HG02571 (cell line): ENCODE measurements around the gene LAMB2.

Experiments used
- ATAC-seq: cut with Tn5 transposase; IDR thresholded peaks from one replicate; pipeline ENCODE4 v1.9.1; 2021; ENCODE audit warnings: mild to moderate bottlenecking, moderate library complexity; ENCODE audit not compliant: unreplicated experiment

Gene LAMB2

DNA sequence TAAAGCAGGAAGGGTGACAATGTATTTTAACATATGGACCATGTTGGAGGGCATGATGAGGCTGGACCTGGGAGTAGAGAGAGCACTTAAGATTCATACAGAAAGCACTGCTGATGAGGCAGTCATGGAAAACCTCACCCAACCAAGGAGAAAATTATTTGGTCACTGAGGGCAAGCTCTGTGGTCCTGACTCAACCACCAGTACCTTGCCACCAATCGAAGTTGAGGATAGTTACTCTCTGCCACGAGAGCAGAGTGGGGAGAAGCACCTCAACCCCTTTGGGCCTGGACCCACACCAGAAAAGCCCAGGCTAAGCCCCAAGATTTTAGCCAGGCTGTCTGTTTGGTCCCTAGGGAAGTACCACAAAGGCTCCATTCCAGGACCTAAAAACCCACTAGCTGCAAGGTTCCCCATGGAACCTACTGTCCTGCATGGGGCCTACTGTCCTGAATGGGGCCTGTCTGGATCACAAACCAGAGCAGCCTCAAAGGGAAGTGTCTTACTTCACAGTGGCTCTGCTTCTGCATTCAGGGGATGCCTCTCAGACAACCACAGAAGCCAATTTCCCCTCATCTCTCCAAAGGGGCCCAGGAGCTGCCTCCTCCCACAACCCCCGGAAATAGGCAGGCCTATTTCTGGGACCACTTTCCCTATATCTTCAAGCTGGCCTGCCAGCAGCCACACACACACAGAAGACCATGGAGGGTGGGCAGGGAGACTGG lies 29.1 kb upstream of the LAMB2 start:
- ATAC-seq = no peak

DNA sequence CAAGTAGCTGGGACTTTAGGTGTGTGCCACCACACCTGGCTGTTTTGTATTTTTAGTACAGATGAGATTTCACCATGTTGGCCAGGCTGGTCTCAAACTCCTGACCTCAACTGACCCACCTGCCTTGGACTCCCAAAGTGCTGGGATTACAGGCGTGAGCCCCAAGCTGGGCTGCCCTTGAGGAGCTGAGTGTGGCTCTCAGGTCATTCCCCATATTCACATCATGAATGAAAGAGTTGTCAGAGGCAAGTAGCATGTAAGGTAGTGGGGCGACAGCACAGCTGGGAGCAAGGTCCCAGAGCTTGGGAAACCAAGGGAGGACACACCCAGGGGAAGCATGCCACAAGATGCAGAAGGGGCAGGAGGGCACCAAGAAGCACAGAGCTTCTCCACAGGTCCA lies 28.3 kb upstream of the LAMB2 start:
- ATAC-seq = no peak

DNA sequence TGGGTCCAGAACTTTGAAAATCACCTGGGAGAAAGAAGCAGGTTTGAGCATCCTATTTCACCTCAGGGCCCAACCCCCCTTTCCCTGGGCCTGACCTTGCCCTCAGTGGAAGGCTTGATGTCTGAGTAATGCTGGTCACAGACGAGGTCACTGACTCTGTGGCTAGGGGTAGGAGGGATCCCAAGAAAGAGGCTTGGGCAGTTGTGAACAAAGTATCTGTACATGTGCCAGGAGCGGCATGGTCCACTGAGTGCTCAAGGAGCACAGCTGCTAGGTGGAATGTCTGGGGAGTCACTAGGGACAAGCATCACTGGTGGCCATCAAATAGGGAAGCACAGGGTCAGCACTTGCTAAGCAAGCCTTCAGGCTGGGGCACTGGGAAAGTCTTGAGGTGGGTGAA lies 25.9 kb upstream of the LAMB2 start:
- no peak for ATAC-seq

DNA sequence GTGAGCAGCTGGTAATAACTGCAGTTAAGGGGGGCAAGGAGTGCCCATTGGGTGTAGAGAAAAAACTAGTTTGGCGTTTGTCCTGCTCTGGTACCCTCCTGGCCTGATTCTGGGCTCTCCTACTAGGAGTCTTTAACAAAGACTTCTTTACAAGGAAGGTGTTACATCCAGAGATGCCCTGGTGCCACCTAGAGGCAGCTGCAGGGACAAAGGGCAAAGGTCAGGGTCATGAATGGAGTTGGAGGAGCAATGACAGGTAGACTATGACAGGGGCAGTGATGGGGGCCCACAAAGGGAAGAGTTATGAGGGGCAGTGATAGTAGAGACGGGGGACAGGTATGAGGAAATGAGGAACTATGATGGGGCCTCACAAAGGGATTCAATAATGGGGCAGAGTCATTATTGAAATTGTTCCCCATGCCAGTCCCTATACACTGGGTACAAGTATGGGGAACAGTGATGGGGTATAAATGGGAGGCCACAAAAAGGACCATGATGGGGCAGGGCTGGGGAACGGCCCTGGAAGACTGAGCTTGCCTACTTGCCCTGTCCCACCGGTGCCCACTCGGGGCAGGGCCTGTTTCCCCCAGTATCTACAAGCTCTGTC lies 25.4 kb upstream of the LAMB2 start:
- ATAC-seq = no peak

DNA sequence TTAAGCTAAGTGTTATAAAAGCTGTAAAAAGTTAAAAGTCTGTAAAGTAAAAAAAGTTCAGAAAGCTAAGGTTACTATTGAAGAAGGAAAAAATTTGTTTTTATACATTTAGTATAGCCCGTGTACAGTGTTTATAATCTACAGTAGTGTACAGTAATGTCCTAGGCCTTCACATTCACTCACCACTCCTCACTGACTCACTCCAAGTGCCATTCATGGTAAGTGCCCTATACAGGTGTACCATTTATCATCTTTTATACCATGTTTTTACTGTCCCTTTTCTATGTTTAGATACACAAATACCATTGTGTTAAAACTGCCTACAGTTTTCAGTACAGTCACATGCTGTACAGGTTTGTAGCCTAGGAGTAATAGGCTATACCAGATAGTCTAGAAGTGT lies 24.4 kb upstream of the LAMB2 start:
- no peak for ATAC-seq

DNA sequence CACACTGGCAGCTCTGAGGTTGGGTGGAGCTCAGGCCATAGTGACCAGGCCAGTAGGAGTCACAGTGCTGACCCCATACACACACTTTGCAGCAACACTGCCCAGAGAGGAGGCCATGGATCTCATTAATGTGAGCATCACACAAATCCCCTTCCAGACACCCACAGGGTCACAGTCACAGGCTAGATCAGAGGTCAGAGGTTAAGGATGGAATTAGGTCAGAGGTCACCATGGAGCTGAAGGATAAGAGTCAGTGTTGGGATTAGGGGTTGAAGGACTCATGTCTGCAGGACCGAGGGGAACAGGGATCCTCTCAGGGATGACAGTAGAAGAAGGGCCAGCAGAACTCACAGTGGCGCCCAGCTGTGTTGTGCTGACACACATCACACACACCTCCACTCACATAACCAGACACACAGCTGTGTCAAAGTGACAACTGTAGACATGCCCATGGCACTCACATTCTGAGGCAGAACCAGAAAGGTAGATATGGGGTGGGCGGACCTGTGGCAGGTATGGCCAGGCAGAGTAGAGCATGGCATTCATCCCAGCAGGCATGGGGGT lies 20.6 kb upstream of the LAMB2 start:
- ATAC-seq = no peak

DNA sequence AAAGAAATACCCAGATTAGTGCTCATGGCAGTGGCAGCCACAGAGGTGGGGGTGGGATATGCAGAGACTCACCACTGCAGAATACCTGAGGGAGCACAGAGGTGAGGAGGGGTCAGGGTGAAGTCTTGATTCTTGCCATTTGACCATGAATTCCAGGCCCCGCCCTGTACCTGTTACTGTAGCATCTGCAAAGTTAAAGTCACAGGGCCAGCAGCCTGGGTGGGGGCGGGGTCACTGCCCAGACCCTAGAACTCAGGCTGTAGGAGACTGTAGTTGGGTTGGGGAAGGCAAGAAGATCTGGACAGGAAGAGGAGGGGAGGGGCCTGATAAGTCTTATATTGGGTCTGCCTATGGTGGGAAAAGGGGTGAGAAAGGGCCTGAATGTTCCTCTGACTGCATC lies 18.8 kb upstream of the LAMB2 start:
- no peak for ATAC-seq

DNA sequence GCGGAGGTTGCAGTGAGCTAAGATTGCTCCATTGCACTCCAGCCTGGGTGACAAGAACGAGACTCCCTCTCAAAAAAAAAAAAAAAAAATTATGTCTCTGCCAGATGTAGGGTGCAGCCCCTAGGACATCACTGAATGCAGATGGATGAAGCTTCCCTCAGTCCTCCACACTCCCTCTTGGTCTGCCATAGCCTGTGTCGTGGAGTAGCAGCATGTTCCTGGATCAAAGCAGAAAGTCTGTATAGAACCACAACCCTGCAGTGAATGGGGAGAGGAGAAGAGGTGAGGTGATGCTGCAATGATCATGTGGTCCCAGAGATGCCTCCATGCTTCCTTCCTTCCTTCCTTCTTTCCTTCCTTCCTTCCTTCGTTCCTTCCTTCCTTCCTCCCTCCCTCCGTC lies 15.3 kb upstream of the LAMB2 start:
- ATAC-seq = no peak

DNA sequence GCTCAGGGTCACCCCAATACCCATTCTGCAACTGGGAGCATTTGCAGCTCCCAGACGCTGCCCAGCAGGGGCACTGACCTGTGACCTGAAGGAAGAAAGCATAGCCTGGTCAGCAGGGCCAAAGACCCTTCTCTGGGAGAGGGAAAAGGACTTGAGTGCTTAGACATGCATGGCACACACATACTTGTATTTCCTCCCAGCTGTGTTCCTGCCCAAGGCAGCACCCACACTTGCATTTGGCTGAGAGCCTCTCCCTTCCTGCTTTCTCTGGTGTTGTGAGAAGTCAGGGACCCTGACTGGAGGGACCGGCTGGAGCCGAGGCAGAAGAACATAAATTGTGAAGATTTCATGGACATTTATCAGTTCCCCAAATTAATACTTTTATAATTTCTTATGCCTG lies 7.2 kb upstream of the LAMB2 start:
- ATAC-seq = no peak

DNA sequence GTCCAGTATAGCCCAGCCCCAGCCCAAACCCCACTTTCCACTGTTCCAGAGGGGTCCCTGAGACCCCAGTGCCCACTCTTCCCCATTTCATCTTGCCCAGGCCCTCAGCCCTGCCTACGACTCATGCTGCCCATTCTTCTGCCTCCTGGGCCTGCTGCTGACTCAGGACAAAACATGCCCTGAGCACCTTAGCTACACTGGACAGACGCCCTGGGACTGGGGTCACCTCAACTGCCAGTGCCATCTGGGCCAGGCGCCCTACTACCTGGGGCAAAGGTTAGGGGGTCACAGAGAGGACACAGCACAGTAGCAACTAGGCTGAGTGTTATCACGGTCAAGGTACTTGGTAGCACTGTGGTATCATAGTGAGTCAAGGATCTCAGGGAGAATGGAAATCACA lies 2.6 kb upstream of the LAMB2 start:
- ATAC-seq = no peak

DNA sequence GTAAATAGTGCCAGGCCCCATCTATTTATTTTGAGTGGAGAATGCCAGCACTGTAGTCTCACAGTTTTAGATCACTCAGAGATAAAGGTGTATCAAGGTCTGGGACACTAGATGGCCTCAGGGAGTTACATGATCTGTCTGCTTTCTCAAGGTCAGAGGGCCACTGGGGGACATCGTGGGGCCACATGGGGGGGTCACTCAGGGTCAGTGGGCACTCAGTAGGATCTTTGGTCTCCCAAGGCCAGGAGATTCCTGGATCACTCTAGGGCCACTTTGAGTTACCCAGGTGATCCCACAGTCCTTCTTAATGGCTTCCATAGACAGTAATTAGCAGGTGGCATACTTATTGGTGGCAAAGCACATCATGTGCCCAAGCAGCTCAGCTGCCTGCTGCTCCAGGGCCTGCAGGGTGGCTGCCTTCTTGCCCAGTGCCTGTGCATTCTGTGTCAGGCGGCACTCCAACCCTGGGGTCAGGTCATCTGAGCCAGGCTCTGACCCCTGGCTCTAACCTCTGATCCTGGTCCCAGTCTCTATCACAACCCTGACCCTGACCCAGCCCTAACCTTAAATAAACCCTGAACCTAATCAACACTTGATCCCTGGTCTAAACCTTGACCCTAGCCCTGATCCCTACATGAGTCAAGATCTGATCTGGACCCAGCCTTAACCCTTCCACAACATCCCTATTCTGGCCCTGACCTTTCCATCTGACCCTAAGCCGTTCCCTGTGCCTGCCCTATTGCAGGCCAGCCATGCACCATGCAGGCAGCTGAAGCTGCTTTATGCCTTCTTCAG lies 1.8 kb upstream of the LAMB2 start:
- ATAC-seq = no peak

DNA sequence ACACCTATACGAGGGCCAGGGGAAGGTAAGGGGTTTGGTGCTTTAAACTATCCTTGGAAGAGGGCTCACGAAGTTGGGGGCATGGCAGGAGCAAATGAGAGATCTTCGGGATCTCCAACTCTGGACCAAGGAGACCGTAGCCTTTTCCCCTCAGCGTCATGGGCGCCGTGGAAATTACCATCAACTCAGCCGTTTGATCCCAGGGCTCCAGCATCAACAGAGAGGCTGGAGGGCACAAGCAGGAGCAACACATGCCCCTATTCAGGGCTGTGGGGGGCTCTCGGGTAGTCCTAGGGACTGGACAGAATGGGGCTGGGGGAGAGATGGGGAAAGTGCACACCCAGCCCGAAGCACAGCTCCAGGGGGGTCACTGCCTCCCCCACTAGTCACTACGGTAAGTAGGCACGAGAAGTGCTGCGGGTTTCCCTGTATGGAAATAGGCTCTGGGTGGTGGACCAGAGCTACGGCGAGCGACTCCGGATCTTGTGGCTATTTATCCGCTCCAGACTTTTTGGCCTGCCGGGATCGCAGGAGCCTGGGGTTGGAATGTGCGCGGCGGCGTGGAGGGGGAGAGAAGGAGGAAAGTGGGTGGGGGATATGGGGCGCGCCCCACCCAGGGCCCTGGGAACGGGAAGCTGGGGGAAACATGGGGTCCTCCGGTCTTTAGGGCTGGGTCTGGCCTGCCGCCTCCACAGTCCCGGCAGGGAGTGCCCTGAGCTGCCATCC lies 539 bp upstream of the LAMB2 start:
- no peak for ATAC-seq

DNA sequence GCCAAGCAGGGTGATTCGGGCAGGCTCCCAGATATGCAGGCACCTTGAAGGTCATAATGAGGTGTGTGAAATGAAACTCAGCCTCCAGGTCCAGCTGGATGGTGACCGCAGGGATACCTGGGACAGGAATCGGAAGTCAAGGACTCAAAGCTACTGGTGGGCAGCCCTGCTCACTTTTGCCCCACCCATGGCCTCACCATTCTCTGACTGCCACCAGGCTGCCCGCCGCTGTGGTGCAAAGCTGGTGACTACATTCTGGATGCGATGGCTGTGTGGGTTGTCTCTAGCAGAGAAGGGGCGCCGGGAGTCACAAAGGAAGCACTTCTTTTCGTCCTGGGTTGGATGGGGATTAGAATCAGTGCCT lies 795 bp downstream of the LAMB2 start:
- ATAC-seq = no peak

DNA sequence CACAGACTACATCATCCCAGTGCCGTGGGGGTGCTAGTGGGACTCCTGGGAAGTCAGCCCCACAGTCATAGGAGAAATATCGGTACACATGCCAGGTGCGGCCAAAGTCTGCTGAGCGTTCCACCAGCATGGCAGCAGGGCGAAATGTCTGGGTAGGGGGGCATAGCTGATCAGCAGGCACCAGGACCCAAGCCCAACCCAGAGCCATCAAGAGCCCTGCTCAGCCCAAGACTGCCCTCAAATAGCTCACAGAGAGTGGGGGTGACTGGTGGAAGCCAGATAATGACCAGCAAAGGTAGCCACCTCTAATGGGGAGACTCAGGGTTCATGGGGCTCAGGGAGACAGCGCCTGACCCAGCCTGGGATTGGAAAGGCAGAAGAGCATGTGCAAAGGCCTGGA lies 1.3 kb downstream of the LAMB2 start:
- ATAC-seq = no peak

DNA sequence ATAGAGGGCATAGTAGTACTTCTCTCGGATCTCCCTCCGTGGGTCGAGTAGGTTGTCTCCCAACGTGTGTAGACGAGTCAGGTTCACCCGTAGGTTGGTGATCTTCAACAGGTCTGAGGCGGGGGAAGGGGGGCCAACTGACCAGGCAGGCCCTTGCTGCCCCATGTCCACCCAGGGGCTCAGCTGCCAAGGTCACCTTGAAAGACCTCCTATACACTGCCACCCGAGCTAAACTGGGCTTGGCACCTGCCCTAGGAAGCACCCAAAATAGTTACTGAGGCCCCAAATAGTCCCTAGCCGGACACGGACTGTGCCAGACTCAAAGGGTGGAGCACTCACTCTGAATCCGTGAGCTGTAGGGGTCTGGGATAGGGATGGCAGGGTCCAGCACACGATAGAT lies 1.8 kb downstream of the LAMB2 start:
- ATAC-seq = no peak

DNA sequence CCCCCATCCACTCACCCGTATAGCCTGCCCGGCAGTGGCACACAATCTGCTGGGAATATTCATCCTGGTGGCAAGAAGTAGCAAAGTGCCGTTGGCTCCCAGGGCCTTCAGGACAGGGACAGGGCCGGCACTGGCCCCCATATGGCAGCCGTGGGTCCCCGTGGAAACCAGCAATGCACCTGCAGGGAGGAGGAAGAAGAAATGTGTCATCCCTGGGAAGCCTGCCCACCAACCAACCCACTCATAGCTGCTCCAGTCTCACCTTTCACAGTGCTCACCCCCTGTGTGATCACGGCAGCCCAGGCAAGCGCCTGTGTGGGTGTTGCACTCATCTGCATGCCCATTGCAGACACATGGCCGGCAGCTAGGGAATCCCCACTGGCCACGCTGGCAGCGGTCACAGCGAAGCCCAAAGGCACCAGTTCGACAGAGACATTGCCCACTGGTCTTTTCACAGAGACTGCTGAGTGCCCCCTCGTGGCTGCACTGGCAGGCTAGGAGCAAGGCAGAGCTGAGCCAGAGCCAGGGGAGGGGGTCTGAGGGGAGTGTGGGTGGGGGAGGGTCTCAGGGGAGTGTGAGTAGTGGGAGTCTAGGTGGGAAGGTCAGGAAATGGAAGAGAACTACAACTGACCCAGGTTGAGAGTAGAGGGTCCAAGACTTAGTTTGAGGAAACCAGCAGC lies 7.7 kb downstream of the LAMB2 start:
- no peak for ATAC-seq

DNA sequence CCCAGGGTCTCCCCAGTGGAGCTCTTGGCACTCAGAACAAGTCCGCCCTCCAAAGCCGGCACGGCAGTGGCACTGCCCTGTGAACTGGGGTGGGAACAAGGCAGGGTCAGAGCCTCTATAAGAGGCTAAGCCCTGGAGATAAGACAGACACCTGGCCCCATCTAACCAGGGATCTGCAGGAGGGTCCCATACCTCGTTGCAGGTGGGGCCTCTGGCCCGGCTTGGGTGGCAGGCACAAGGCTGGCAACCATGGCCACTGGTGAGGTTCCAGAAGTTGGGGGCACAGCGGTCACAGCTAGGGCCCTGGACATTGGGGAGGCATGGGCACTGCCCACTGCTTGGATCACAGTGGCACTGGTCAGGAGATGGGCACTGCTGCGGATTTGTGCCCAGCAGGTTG lies 8.6 kb downstream of the LAMB2 start:
- ATAC-seq = no peak

DNA sequence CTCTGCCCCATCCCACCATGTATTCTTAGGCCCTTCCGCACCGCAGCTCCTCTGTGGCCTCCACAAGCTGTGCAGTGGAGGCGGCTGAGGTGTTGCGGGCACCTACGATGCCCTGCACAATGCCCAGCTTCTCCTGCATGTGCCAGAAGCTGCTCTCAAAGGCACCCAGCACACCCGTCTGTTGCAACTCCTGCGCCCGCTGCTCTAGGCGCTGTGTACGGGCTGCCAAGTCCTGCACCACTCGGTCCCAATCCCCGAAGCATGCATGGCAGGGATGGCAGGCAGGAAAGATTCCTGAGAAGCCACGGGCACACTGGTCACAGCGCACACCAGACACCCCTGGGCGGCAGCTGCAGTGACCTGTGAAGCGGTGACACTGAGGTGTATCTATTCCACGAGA lies 9.2 kb downstream of the LAMB2 start:
- no peak for ATAC-seq

DNA sequence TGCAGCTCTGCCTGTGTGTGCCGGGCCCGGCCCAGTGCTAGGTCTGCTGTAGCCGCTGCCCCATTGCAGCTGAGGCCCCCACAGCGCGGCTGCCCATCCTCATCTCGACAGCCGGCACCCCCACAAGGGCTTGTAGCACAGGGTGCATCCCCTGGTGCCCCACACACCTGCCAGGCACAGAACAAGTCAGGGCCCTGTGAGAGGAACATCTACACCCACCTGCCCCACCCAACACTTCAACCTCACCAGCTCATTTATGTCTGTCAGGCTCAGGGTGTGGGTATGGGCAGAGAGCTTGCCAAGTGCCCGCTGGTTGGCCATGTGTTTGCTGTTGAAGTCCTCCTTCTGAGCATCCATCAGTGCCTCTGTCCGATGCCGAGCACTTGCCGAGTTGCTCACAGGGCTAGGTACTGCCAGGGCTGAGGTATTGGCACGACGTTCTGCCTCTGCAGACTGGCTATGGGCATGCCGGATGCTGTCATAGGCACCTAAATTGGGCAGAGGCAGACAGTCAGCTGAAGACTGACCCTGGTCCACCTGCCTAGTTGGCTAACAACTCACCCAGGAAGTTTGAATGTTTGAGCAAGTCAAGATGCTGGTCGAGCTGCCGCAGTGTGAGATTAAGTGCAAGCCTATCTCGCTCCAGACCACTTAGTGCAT lies 9.8 kb downstream of the LAMB2 start:
- ATAC-seq = no peak

DNA sequence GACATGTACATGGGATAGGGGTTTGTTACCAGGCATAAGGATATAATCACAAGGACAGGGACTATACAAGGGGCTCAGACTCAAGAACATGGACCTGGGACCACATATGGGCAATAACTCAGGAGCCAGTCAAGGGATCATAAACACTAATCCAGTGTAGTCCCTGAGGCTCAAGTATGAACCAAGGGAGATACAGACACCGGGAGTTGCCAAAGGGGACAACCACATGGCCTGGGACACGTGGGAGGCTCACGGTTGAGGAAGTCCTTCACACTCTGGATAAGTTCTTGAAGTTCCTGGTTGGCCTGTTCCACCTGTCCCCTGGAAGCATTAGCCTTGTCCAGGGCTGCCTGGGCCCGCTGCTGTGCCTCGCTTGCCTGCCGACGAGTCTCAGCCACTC lies 10.4 kb downstream of the LAMB2 start:
- no peak for ATAC-seq
